Endothelial cell of umbilical vein (primary cell): ENCODE results near the gene GFI1B. TPM values are rescaled to one million over a fixed set of nuclear protein-coding genes. Genes with fewer than 3 reads are reported as not detected.

Experiments used
- BruUV-seq: library from RNA; stranded (reverse); fragments of 400-500 nt; replicated peaks from 2 replicates; lab custom pipeline; 2021; lab: Mats Ljungman, UMichigan
- CTCF ChIA-PET: fragments of 300-600, 350-600 bp; sonication (Branson Sonifier 250); formaldehyde crosslinking; loops from one replicate; lab custom pipeline; 2021; ENCODE audit warnings: antibody characterized with exemption, inconsistent platforms; lab: Charles Lee
- POLR2A ChIA-PET: fragments of 300-600, 350-600 bp; sonication (Branson Sonifier 250); formaldehyde crosslinking; loops from one replicate; lab custom pipeline; 2021; ENCODE audit warnings: antibody characterized with exemption, inconsistent platforms; lab: Charles Lee
- DNase-seq: peaks from one replicate; pipeline ENCODE4 v3.0.0-alpha.2; 2011; ENCODE audit warnings: low read depth, low spot score
- FAIRE-seq: peaks from 2 replicates; lab custom pipeline; 2011; peaks lifted over from hg19 to GRCh38; lab: Jason Lieb, UNC
- H2AFZ ChIP-seq: 2 replicates; pipeline ENCODE4 v1.6.0; 2012; ENCODE audit warnings: low read depth, low read length, control low read depth, inconsistent platforms
- H3K27ac ChIP-seq: 2 replicates; pipeline ENCODE4 v1.5.1; 2011; ENCODE audit warnings: low read depth, mild to moderate bottlenecking, control low read depth, low read length, moderate library complexity; ENCODE audit not compliant: insufficient read depth
- H3K27me3 ChIP-seq, 2 experiments: 2 replicates each; pipeline versions ENCODE4 v1.6.0 to v1.6.1; 2011; ENCODE audit warnings: low read length in 2 of 2, mixed read lengths in 1 of 2; ENCODE audit not compliant: control insufficient read depth in 2 of 2, insufficient read depth in 2 of 2
- H3K36me3 ChIP-seq, 2 experiments: 2 replicates in 1 of 2; 3 replicates in 1 of 2; pipeline ENCODE4 v1.5.1; 2011; ENCODE audit warnings: low read length in 2 of 2, mild to moderate bottlenecking in 1 of 2, moderate library complexity in 1 of 2; ENCODE audit not compliant: control insufficient read depth in 2 of 2, insufficient read depth in 2 of 2; ENCODE audit errors: extremely low read depth in 1 of 2
- H3K4me1 ChIP-seq: 3 replicates; pipeline ENCODE4 v1.5.1; 2011; ENCODE audit warnings: mild to moderate bottlenecking, low read length; ENCODE audit not compliant: control insufficient read depth, insufficient read depth; ENCODE audit errors: extremely low read depth
- H3K4me2 ChIP-seq: 2 replicates; pipeline ENCODE4 v1.6.1; 2011; ENCODE audit warnings: low read length, control low read depth, mixed read lengths; ENCODE audit not compliant: insufficient read depth
- H3K4me3 ChIP-seq, 3 experiments: fragments of 200-600 bp in 1 of 3; sonication (generic), shearing (Covaris generic) in 1 of 3; replicated peaks in 1 of 3; 2 replicates each; pipeline ENCODE4 v1.5.1; 2011 to 2016; ENCODE audit warnings: control low read depth in 3 of 3, low read length in 3 of 3, mild to moderate bottlenecking in 2 of 3, inconsistent platforms in 1 of 3, low read depth in 1 of 3, moderate library complexity in 1 of 3; ENCODE audit not compliant: insufficient read depth in 1 of 3
- H3K79me2 ChIP-seq: 2 replicates; pipeline ENCODE4 v1.6.0; 2012; ENCODE audit warnings: low read length, inconsistent platforms; ENCODE audit not compliant: control insufficient read depth, insufficient read depth
- H3K9ac ChIP-seq: replicated peaks from 2 replicates; pipeline ENCODE3; 2011; ENCODE audit warnings: low read length, control low read depth; ENCODE audit not compliant: insufficient read depth; ENCODE audit errors: extremely low read depth
- H3K9me1 ChIP-seq: replicated peaks from 3 replicates; pipeline ENCODE4 v1.6.0; 2011; ENCODE audit warnings: mild to moderate bottlenecking, low read length; ENCODE audit not compliant: control insufficient read depth, insufficient read depth; ENCODE audit errors: extremely low read depth
- H3K9me3 ChIP-seq: replicated peaks from 2 replicates; pipeline ENCODE4 v1.5.1; 2012; ENCODE audit warnings: low read length, inconsistent platforms; ENCODE audit not compliant: control insufficient read depth, insufficient read depth
- H4K20me1 ChIP-seq: replicated peaks from 2 replicates; pipeline ENCODE3; 2011; ENCODE audit warnings: mild to moderate bottlenecking, low read length; ENCODE audit not compliant: control insufficient read depth, insufficient read depth; ENCODE audit errors: extremely low read depth
- FOS ChIP-seq: IDR thresholded peaks from 2 replicates; pipeline ENCODE4 v1.6.1; 2011; ENCODE audit warnings: mild to moderate bottlenecking, low read length, moderate library complexity, borderline replicate concordance; ENCODE audit not compliant: insufficient read depth
- JUN ChIP-seq: IDR thresholded peaks from 2 replicates; pipeline ENCODE4 v1.6.1; 2011; ENCODE audit warnings: borderline replicate concordance, low read depth; ENCODE audit not compliant: insufficient read length, insufficient read depth
- POLR2A ChIP-seq: IDR thresholded peaks from 2 replicates; pipeline ENCODE4 v1.6.1; 2012; ENCODE audit warnings: low read depth, mild to moderate bottlenecking, control low read depth, low read length
- POLR2AphosphoS5 ChIP-seq: IDR thresholded peaks from 2 replicates; pipeline ENCODE4 v1.6.1; 2012; ENCODE audit warnings: low read depth, mild to moderate bottlenecking, control low read depth, low read length, moderate library complexity; ENCODE audit not compliant: insufficient read depth
- dilution Hi-C: fragments of 300-500 bp; cut with MboI; formaldehyde crosslinking; loops from one replicate; pipeline ENCODE4 v1.15.0; 2019; ENCODE audit warnings: low sequenced_read_pairs; ENCODE audit not compliant: extremely low pct_ligation_motif_present
- intact Hi-C: fragments of 100-400 bp; cut with micrococcal nuclease; formaldehyde crosslinking; loops from one replicate; pipeline ENCODE4 v1.10.0; 2022
- polyA plus RNA-seq, 4 experiments: library from polyadenylated mRNA; depleted of rRNA in 3 of 4; stranded (reverse) in 3 of 4; unstranded in 1 of 4; fragments of >200 nt; gene quantifications; 2 replicates each; pipeline versions ENCODE4 v1.2.1 to v1.2.3, GENCODE V29; 2011 to 2012; ENCODE audit warnings: missing spikeins in 1 of 4
- total RNA-seq: library from RNA; stranded (reverse); gene quantifications from 2 replicates; pipeline ENCODE4 v1.2.3, GENCODE V29; 2021
- TF ChIP-seq, protein P1 (sequence below): IDR thresholded peaks from 2 replicates; pipeline ENCODE4 v1.6.1; 2011; ENCODE audit not compliant: insufficient read depth, insufficient read length

Gene GFI1B
- total and polyA plus RNA-seq, 2 donors (not counting 3 experiments of a cell fraction or from before 2014, with no cell fraction given): 0.04 TPM; not detected in 1

DNA sequence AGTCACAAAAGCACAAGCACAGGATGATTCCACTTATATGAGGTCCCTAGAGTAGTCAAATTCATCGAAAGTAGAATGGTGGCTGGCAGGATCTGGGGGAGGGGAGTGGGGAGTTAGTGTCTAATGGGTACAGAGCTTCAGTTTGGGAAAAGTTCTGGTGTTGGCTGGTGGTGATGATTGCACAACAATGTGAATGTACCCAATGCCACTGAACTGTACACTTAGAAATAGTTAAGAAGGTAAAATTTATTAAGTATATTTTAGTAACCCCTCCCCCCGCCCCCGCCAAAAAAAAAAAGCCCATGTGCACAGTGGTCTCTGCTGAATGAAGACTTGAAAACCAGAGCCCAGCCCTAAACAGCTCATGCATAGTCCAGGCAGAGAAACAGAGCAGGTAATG lies 27.5 kb downstream of the GFI1B start:
- Histone ChIP-seq H3K9ac (no peak overlapping the region), H3K9me3 (no peaks in the 10 kb centered on the region), H3K4me1 (no peaks in the 10 kb centered on the region), H3K9me1 (no peaks in the 10 kb centered on the region), H3K27me3 (peaks cover 5 to 6% of the 10 kb centered on the region in 2 experiments), H3K36me3 (no peaks in the 10 kb centered on the region), H3K4me3 (no peak overlapping the region), H2AFZ (no peak overlapping the region), H3K27ac (no peak overlapping the region), H3K79me2 (no peaks in the 10 kb centered on the region), H3K4me2 (no peak overlapping the region), H4K20me1 (no peaks in the 10 kb centered on the region)
- no peak for TF ChIP-seq FOS
- no peak for TF ChIP-seq POLR2AphosphoS5
- CTCF ChIA-PET: interaction anchor here (1.5 to 2.9 kb wide), 2 partner anchors 16 to 18 kb away, joined by 3 to 16 read pairs; no protein-coding TSS in a partner anchor
- intact Hi-C loops (no loop called here), dilution Hi-C loops (no loop called here)
- BruUV-seq: no TSS peak
- FAIRE-seq (no peak), DNase-seq (no peak)
- POLR2A ChIA-PET: no interaction called here

DNA sequence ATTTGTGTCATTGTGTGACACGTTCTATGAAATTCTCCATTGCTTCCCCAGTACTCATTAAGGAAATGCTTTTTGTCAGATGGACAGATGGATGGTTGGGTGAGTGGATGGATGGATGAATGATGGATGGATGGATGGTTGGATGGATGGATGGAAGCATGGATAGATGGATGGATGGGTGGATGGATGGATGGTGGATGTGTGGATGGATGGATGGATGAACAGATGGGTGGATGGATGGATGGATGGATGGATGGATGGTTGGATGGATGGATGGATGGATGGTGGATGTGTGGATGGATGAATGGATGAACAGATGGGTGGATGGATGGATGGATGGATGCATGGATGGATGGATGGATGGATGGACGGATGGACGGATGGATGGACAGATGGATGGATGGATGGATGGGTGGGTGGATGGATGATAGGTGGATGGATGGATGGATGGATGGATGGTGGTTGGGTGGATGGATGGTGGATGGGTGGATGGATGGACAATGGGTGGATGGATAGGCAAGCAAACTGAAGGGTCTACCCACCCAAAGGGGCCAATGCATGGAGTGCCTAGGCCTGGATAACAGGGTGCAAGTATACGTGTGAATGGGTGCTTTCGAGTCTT lies 28.3 kb downstream of the GFI1B start:
- dilution Hi-C loops (no loop called here), intact Hi-C loops (no loop called here)
- no peak for TF ChIP-seq POLR2A
- TF ChIP-seq, protein P1, sequence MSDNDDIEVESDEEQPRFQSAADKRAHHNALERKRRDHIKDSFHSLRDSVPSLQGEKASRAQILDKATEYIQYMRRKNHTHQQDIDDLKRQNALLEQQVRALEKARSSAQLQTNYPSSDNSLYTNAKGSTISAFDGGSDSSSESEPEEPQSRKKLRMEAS: no peak
- TF ChIP-seq JUN: no peak
- no peaks in the 10 kb centered on the region for H3K9me1 ChIP-seq
- no peak overlapping the region for H3K9ac ChIP-seq
- no peaks in the 10 kb centered on the region for H3K4me1 ChIP-seq
- POLR2A ChIA-PET: no interaction called here
- H4K20me1 ChIP-seq: no peaks in the 10 kb centered on the region
- CTCF ChIA-PET: interaction anchor here (1.5 to 2.9 kb wide), 2 partner anchors 15 to 17 kb away, joined by 3 to 16 read pairs; no protein-coding TSS in a partner anchor
- FAIRE-seq (no peak), DNase-seq (no peak)
- no peaks in the 10 kb centered on the region for H3K36me3 ChIP-seq
- no TSS peak for BruUV-seq
- H2AFZ ChIP-seq: no peak overlapping the region
- H3K4me3 ChIP-seq: no peak overlapping the region
- H3K27me3 ChIP-seq: peaks cover 5 to 6% of the 10 kb centered on the region in 2 experiments
- no peaks in the 10 kb centered on the region for H3K9me3 ChIP-seq
- H3K4me2 ChIP-seq: no peak overlapping the region
- no peaks in the 10 kb centered on the region for H3K79me2 ChIP-seq
- H3K27ac ChIP-seq: no peak overlapping the region
